SH-SY5Y (cell line): ENCODE measurements around the gene NLRC4.

Experiments used
- GATA2 ChIP-seq: IDR thresholded peaks from 2 replicates; pipeline ENCODE4 v1.6.1; 2011; ENCODE audit warnings: mild to moderate bottlenecking, low read depth, low read length
- GATA3 ChIP-seq: IDR thresholded peaks from 2 replicates; pipeline ENCODE4 v1.6.1; 2011; ENCODE audit warnings: low read depth, mild to moderate bottlenecking, low read length, moderate library complexity

NLRC4 gene, protein sequence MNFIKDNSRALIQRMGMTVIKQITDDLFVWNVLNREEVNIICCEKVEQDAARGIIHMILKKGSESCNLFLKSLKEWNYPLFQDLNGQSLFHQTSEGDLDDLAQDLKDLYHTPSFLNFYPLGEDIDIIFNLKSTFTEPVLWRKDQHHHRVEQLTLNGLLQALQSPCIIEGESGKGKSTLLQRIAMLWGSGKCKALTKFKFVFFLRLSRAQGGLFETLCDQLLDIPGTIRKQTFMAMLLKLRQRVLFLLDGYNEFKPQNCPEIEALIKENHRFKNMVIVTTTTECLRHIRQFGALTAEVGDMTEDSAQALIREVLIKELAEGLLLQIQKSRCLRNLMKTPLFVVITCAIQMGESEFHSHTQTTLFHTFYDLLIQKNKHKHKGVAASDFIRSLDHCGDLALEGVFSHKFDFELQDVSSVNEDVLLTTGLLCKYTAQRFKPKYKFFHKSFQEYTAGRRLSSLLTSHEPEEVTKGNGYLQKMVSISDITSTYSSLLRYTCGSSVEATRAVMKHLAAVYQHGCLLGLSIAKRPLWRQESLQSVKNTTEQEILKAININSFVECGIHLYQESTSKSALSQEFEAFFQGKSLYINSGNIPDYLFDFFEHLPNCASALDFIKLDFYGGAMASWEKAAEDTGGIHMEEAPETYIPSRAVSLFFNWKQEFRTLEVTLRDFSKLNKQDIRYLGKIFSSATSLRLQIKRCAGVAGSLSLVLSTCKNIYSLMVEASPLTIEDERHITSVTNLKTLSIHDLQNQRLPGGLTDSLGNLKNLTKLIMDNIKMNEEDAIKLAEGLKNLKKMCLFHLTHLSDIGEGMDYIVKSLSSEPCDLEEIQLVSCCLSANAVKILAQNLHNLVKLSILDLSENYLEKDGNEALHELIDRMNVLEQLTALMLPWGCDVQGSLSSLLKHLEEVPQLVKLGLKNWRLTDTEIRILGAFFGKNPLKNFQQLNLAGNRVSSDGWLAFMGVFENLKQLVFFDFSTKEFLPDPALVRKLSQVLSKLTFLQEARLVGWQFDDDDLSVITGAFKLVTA

GRCh38 chr2:32264422-32265105, at the start of gene NLRC4:
NLRC4 (minus strand) TSS chr2:32264886; CDS start chr2:32256775, 8,111 bp downstream.
- TF ChIP-seq GATA2, result no peak
- TF ChIP-seq GATA3, result no peak

- no peak for TF ChIP-seq GATA2
- no peak for TF ChIP-seq GATA3
Measured at GRCh38 chr2:32310577-32310976, 45.9 kb upstream of the NLRC4 start.

DNA sequence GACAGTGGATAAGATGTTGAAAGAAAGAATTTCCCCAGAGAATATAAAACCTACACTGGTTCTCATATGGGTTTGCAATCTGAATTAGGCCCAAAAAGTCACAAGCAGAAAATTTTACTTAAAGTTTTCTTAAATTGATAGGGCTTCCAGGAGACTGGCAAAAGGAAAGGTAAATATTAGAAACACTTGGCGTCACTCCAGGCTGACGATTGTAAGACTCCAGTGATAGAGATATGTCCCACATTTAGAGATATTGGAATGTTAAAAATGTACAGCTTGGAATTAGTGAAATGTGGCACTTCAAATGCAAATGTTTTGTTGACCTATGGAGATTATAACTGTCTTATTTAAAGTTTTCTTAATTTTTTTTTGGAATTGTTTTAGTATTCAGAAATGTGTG, 27.1 kb upstream of the NLRC4 start:
- TF ChIP-seq GATA2 (no peak), GATA3 (no peak)

DNA sequence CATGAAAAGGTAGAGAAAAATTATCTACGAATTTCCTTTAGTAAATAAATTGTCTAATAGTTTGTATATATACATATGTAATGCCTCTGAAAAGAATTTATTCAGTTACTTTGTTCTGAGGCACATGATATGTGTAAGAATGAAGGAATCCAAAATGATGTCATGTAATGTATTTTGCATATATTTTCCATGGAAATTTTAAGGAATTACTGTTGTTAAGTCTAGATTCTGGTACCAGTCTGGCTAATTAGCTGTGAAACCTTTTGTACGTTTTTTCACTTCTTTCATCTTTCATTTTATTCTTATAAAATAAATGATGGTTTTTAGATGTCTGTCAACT, 25.3 kb upstream of the NLRC4 start:
- TF ChIP-seq GATA2, result no peak
- TF ChIP-seq GATA3, result no peak

DNA sequence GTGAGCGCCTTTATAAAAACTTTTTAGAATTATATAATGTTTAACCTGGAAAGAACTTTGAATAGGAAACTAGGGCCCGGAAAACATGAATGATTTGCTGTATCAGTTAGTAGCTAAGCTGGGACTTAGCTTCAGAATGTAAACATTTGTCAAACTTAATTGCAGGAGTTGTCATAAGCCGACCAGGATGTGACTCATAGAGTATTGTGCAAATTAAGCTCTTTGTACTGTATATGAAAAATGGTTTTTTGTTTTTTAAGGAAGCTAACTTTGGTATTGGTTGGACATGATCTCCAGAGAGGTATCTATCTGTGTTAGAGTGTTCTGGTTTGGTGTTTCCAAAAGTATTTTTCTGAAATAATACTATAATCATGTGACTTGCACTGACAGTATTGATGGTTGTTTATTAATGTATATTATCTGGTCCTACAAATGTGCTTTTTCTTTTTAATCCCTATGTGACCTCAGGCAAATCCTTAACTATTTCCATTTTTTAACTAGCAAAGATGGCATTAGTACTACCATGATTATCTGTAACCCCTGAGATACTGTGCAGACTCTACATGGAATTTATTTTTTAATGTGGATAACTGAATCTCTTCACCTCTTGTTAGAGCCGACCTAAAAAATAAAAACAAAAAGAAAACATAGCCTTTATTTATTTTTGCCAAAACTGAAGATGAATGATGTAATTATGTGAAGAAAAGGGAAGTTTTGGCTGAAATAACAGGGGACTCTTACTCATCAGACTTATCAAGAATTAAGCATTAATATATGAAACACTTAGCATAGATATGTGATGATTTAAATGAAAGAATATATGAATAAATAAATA, 24.7 kb upstream of the NLRC4 start:
- TF ChIP-seq GATA3 (no peak), GATA2 (no peak)

DNA sequence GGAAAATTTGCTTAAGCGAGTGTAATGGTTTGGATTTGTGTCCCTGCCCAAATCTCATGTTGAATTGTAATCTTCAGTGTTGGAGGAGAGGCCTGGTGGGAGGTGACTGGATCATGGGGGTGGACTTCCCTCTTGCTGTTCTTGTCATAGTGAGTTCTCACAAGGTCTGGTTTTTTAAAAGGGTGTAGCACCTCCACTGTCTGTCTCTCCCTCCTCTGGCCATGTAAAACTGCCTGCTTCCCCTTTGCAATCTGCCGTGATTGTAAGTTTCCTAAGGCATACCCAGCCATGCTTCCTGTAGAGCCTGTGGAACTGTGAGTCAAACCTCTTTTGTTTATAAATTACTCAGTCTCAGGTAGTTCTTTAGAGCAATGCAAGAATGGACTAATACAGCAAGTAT, 19.6 kb upstream of the NLRC4 start:
- no peak for TF ChIP-seq GATA3
- TF ChIP-seq GATA2, result no peak

DNA sequence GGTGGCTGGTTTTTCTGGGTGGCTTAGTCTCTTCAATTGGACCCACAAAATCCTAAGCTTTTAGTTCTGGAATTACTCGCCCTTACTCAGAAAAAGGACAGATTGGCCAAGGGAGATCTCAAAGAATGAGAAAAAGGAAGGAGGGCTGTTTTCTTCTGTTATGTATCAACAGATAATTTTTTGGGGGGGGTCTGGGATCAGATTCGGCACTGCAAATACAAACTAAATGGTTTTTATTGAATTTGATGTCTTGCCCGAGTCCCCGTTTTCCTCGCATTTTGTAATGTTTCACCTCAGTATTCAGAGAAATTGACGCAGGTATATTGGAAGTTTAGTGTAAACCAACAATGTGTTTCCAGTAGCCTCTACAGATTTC, 13.8 kb upstream of the NLRC4 start:
- TF ChIP-seq GATA3, result no peak
- no peak for TF ChIP-seq GATA2

- TF ChIP-seq GATA3, result no peak
- TF ChIP-seq GATA2, result no peak
Measured at GRCh38 chr2:32277674-32278477, 13.2 kb upstream of the NLRC4 start, which contains the start of gene YIPF4. YIPF4 (plus strand) TSS chr2:32277904; CDS start chr2:32278156, 252 bp downstream.

DNA sequence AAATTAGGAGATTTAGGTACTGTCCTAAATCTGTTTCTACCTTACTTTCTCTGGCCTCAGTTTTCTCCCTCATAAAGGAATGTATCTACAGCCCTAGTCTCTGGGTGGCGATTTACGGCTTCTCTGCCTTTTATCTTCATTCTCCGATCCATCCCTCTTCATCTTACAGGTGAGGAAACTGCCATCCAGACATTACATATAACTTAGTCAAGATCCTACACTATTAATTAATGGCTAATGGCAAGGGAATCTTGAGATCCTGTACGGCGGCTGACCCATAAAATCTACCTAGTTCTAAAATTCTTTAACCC, 12.6 kb upstream of the NLRC4 start:
- TF ChIP-seq GATA3, result no peak
- TF ChIP-seq GATA2, result no peak

DNA sequence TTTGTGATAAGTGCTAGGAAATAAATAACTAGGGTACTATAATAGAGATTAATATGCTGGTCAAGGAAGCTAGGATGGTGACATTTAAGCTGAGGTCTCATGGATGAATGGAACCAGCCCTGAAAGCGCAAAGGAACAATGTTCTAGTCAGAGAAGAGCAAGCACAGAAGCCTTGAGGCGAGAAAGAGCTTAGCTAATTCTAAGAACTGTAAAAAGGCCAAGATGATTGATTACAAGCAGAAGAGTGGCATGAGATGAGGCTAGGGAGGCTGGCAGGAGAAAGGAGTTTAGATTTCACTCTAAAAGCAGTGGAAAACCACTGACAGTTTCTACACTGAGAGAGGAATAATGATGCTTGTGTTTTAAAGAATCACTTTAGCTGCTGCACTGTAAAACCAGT, 9.6 kb upstream of the NLRC4 start:
- TF ChIP-seq GATA3 (no peak), GATA2 (no peak)

DNA sequence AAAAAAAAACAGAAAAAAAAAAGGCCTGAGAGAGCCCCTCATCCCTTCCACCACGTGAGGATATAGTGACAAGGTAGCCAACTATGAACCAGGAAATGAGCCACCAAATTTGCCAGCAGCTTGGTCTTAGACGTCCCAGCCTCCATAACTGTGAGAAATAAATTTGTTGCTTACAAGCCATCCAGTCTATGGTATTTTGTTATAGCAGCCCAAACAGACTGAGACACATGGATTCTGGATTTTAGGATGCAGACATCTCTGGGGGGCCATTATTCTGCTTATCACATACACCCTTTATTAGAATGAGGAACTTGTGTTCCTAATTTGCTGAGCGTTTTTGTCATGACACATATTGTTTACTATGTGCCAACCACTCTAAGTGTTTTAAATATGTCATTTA, 7.6 kb upstream of the NLRC4 start:
- TF ChIP-seq GATA3 (no peak), GATA2 (no peak)

GRCh38 chr2:32271063-32271462, 6.4 kb upstream of the NLRC4 start:
- no peak for TF ChIP-seq GATA2
- no peak for TF ChIP-seq GATA3

DNA sequence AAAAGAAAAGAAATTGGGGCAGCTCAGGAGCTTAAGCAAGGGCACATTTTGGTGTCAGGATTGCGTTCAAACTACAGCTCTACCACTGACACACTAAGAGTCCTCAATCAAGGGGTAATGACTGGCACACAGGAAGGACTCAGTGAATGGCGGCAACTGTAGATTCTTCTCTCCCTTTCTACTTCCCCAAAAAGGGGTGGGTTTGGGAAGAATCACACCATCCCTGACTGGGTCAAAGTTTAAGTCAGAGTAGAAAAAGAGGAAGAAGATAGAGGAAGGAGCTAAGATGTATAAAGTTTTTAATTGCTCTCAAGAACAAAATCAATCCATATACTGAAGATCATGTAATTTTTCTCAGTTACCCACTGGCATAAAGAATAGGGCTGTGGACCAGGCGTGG, 2.6 kb downstream of the NLRC4 start:
- TF ChIP-seq GATA2, result no peak
- TF ChIP-seq GATA3, result no peak

DNA sequence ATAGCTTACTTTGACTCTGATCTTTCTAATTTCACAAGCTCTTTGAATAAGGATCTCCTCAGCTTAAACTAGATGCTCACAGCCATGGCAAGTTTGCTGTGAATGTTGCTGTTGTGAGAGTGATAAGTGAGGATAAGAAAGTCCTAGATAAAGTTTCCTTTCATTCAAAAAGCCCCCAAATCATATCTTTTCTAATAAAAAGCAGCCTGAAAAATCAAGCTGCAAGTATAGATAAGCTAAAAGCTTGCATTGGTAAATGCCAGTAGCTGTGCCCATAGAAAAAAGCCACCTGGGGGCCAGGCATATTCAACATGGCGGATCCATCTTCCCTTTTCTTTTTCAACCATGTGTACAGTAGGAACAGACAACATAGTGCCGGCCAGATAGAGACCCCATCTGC, 4.3 kb downstream of the NLRC4 start:
- TF ChIP-seq GATA3, result no peak
- no peak for TF ChIP-seq GATA2

GRCh38 chr2:32258242-32258641, 6.4 kb downstream of the NLRC4 start:
- no peak for TF ChIP-seq GATA2
- TF ChIP-seq GATA3, result no peak
